Neutrophil (primary cell): ENCODE measurements around the gene TRPV3.

Experiments
- H3K27ac ChIP-seq: fragments of 200-600 bp; sonication (generic); 2 replicates; pipeline ENCODE4 v1.5.1; 2016; ENCODE audit warnings: mild to moderate bottlenecking, moderate library complexity
- H3K27me3 ChIP-seq: fragments of 200-600 bp; sonication (generic); 2 replicates; pipeline ENCODE4 v1.6.0; 2016; ENCODE audit warnings: mild to moderate bottlenecking
- H3K36me3 ChIP-seq: fragments of 200-600 bp; sonication (generic); 2 replicates; pipeline ENCODE4 v1.5.1; 2017
- H3K4me1 ChIP-seq, 2 experiments: fragments of 200-600 bp in 1 of 2; sonication (generic) in 1 of 2; 1 replicate in 1 of 2; 2 replicates in 1 of 2; pipeline versions ENCODE4 v1.5.1 to v1.6.1; 2013 to 2016; ENCODE audit warnings: low read depth in 1 of 2, low read length in 1 of 2, mild to moderate bottlenecking in 1 of 2, moderate library complexity in 1 of 2; ENCODE audit not compliant: control insufficient read depth in 1 of 2, insufficient read depth in 1 of 2
- H3K4me3 ChIP-seq, 2 experiments: fragments of 200-600 bp in 1 of 2; sonication (generic) in 1 of 2; 1 replicate in 1 of 2; 2 replicates in 1 of 2; pipeline ENCODE4 v1.5.1; 2013 to 2016; ENCODE audit warnings: low read depth in 1 of 2, low read length in 1 of 2, mild to moderate bottlenecking in 1 of 2, moderate library complexity in 1 of 2
- H3K9me3 ChIP-seq: fragments of 200-600 bp; sonication (generic); 2 replicates; pipeline ENCODE4 v1.5.1; 2016
- TF ChIP-seq, protein P1 (sequence below): fragments of 200-600 bp; sonication (generic); IDR thresholded peaks from 2 replicates; pipeline ENCODE4 v1.5.1; 2016; ENCODE audit warnings: antibody characterized with exemption

The TRPV3 gene

DNA sequence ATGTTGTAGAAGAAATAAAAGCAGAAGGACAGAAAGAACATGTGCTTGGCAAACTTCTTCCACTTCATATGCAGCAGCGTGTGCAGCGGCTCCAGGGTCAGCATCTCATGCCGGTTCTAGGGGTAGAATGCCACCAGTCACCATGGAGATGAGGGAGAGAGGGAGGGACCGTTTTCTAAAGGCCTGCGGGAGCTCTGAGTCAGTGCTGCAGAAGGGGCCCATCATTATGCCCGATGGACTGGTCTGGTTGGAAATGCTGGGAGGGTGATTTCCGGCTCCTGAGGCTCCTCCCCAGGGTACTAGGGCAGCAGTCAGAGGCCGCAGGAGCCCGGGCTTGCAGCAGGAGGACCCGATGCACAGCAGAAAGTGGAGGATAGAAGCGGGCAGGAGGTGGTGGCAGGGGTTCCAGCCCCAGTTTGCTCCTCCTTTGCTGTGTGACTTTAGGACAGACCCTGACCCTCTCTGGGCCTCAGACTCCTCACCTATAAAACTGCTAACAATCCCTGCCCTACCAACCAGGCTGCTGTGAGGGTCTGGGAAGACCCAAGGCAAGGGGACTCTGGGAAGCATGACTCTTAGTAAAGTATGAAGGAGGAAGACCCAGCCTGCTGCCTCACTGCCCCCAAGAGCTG lies 28.6 kb downstream of the TRPV3 start:
- H3K4me3 ChIP-seq, result no peak overlapping the region
- H3K4me1 ChIP-seq, result no peaks in the 10 kb centered on the region
- H3K36me3 ChIP-seq, result no peaks in the 10 kb centered on the region
- H3K27me3 ChIP-seq, result peaks cover 7% of the 10 kb centered on the region
- H3K9me3 ChIP-seq, result no peaks in the 10 kb centered on the region
- no peak overlapping the region for H3K27ac ChIP-seq
- TF ChIP-seq, protein P1, sequence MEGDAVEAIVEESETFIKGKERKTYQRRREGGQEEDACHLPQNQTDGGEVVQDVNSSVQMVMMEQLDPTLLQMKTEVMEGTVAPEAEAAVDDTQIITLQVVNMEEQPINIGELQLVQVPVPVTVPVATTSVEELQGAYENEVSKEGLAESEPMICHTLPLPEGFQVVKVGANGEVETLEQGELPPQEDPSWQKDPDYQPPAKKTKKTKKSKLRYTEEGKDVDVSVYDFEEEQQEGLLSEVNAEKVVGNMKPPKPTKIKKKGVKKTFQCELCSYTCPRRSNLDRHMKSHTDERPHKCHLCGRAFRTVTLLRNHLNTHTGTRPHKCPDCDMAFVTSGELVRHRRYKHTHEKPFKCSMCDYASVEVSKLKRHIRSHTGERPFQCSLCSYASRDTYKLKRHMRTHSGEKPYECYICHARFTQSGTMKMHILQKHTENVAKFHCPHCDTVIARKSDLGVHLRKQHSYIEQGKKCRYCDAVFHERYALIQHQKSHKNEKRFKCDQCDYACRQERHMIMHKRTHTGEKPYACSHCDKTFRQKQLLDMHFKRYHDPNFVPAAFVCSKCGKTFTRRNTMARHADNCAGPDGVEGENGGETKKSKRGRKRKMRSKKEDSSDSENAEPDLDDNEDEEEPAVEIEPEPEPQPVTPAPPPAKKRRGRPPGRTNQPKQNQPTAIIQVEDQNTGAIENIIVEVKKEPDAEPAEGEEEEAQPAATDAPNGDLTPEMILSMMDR, result no peak

DNA sequence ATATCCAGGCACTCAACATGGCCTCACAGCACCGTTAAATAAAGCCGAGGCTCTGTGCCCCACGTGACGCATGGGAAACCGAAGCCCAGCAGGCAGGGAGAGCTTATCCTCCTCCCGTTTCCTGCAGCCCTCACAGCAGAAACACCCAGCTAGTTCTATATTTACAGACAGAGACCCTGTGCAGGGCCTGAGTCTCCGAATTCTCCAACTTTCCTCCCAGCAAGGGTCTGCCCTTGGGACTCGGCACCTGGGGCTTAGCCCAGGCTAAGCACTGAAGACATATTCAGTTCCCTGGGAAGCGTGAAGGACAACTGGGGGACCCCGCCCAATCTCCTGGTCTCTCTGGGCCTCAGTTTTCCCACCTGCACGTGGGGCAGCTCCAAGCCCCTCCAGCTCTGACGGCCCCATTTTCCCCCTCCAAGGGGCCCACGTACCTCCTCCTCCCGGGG lies 29.2 kb downstream of the TRPV3 start:
- no peaks in the 10 kb centered on the region for H3K36me3 ChIP-seq

DNA sequence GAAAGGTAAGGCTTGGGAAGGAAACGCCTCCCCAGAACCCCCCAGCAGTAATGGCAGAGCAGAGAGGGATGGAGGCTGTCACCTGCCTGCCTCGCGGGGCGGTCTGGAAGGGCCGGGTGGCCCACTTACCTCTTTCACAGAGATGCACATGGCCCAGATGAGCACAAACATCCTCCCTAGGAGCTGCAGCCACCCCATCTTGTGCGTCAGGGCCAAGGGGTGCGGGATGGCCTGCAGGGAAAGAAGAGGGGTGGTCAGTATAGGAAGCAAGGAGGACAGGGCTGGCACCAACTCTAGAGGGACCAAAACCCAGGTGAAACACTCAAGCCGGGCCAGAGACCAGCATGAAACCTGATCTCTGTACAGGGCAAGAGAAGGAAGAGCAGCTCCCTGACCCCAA lies 29.7 kb downstream of the TRPV3 start:
- Histone ChIP-seq H3K9me3 (no peaks in the 10 kb centered on the region), H3K36me3 (no peaks in the 10 kb centered on the region), H3K27ac (no peak overlapping the region), H3K4me1 (no peaks in the 10 kb centered on the region), H3K27me3 (no peaks in the 10 kb centered on the region), H3K4me3 (no peak overlapping the region)
- TF ChIP-seq, protein P1, result no peak

More for the DNA sequence above, 29.2 kb downstream of the TRPV3 start:
- H3K4me1 ChIP-seq, result no peaks in the 10 kb centered on the region
- no peak overlapping the region for H3K4me3 ChIP-seq
- TF ChIP-seq, protein P1, result no peak
- no peaks in the 10 kb centered on the region for H3K9me3 ChIP-seq
- no peak overlapping the region for H3K27ac ChIP-seq
- H3K27me3 ChIP-seq, result peaks cover under 1% of the 10 kb centered on the region

DNA sequence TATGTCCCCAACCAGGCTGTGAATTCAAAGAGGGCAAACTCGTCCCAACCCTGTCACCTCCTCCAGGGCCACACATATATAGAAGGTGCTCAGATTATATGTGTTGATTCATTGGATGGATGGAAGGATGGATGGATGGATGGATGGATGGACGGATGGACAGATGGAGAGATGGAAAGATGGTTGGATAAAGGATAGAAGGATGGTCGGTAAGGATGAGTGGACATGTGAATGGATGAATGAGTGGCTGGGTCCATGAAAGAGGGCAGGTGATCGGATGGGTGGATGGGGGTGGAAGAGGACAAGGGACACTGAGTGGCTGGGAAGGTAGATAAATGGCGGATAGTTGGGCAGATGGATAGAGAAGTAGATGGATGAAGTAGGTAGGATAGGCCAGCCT lies 30.1 kb downstream of the TRPV3 start:
- Histone ChIP-seq H3K36me3 (no peaks in the 10 kb centered on the region), H3K9me3 (no peaks in the 10 kb centered on the region), H3K4me3 (no peak overlapping the region), H3K4me1 (no peaks in the 10 kb centered on the region), H3K27me3 (no peaks in the 10 kb centered on the region), H3K27ac (no peak overlapping the region)
- TF ChIP-seq, protein P1, result no peak

DNA sequence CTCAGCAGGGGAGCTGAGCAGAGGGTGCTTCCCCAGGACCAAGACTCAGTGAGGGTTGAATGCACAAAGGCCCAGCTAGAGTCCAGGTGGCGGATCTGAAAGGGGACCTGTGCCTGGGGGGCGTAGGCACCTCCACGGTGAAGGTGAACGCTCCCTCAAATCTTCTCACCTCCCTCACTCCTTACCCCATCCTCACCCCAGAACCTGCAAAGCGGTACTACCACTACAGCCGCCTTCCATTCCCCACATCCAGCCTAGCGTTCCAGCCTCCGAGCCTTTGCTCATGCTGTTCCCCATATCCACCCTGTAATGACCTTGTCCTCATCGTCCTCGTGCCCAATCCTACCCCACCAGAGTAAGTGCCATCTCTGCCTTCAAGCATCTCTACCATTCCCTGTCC lies 30.6 kb downstream of the TRPV3 start:
- TF ChIP-seq, protein P1, result no peak
- Histone ChIP-seq H3K9me3 (no peaks in the 10 kb centered on the region), H3K27me3 (no peaks in the 10 kb centered on the region), H3K27ac (no peak overlapping the region), H3K4me1 (no peaks in the 10 kb centered on the region), H3K4me3 (no peak overlapping the region), H3K36me3 (no peaks in the 10 kb centered on the region)
